ENCODE results near the gene GIGYF2. TPM values are rescaled to one million over a fixed set of nuclear protein-coding genes. Genes with fewer than 3 reads are reported as not detected.

GIGYF2 gene
- total and polyA plus RNA-seq, 3 experiments from 2014 or later, result 27.2 to 55.8 (median 54.7) TPM

DNA sequence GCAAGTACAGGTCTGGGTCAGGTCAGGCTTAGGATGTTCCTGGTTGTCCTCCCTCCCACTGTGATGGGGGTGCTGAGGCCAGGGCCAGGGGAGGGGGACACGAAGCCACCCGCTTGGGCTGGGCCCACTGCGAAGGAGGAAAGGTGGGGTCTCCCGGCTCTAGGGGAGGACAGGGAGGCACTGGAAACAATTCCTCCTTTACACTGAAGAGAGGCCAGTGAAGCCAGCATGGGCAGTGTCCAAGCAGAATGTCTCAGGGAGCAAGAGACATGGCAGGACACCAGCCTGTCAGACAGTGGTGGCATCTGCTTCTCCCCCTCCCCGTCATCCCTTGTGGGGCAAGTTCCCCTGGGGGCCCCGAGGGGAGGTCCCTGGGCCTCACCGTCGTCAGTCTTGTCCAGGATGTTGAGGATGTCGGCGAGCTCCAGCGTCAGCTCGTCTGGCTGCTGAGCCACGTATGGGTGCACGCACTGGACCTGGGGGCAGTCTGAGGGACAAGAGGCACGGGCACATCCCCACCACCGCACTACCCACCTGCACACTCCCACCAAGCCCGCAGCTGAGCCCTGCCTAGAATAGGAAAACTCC, 183.7 kb downstream of the GIGYF2 start:
- Histone ChIP-seq H3K4me1 (ENCODE audit: insufficient read depth, low read length) (no peaks in the 10 kb centered on the region), H3K9me3 (ENCODE audit: low read length) (no peaks in the 10 kb centered on the region), H3K27me3 (ENCODE audit: insufficient read depth, low read length, poor library complexity, severe bottlenecking) (no peaks in the 10 kb centered on the region), H3K36me3 (ENCODE audit: insufficient read depth, low read length) (no peaks in the 10 kb centered on the region), H3K27ac (ENCODE audit: low read depth, low read length) (no peak overlapping the region), H3K4me3 (ENCODE audit: low read length) (no peak overlapping the region)
- POLR2A ChIA-PET, result no interaction called here
- Mint-ChIP-seq H3K36me3 (no peaks in the 10 kb centered on the region), H3K9me3 (no peaks in the 10 kb centered on the region), H3K27me3 (peaks cover 5 to 7% of the 10 kb centered on the region in 2 donors), H3K4me3 (no peak overlapping the region), H3K4me1 (peaks cover 0 to 4% (median 0%) of the 10 kb centered on the region in 3 donors), H3K27ac (no peak overlapping the region)
- peak in 1 of 5 donors; percentile 30 for DNase-seq
- CTCF ChIA-PET, result no interaction called here

DNA sequence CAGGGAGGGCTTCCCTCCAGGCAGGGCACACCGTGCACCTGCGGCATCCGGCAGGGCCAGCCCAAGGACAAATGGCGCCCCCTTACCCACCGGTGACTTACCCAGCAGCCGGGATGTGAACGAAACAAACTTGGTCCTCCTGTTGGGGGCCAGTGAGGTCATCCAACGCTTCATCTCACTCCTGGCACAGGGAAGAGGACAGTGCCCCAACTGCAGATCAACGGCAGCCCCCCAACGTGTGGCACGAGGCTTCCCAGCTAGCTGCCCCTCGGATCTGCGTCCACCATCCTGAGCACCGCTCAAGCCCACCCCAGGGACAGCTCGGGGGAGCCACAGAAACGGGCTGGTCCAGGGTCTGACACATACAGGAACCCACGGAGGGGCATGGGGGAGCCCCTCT, 185.0 kb downstream of the GIGYF2 start:
- POLR2A ChIA-PET, result no interaction called here
- DNase-seq, result peak in 1 of 5 donors; percentile 40
- H3K4me1 Mint-ChIP-seq, result peaks cover 0 to 4% (median 0%) of the 10 kb centered on the region in 3 donors
- H3K4me3 Mint-ChIP-seq, result no peak overlapping the region
- no peaks in the 10 kb centered on the region for H3K9me3 Mint-ChIP-seq
- H3K36me3 Mint-ChIP-seq, result no peaks in the 10 kb centered on the region
- no peak overlapping the region for H3K27ac Mint-ChIP-seq
- peaks cover 5 to 7% of the 10 kb centered on the region in 2 donors for H3K27me3 Mint-ChIP-seq
- Histone ChIP-seq H3K36me3 (ENCODE audit: insufficient read depth, low read length) (no peaks in the 10 kb centered on the region), H3K9me3 (ENCODE audit: low read length) (no peaks in the 10 kb centered on the region), H3K4me3 (ENCODE audit: low read length) (no peak overlapping the region), H3K27me3 (ENCODE audit: insufficient read depth, low read length, poor library complexity, severe bottlenecking) (no peaks in the 10 kb centered on the region), H3K27ac (ENCODE audit: low read depth, low read length) (no peak overlapping the region), H3K4me1 (ENCODE audit: insufficient read depth, low read length) (no peaks in the 10 kb centered on the region)
- CTCF ChIA-PET, result interaction anchor here (0.8 kb wide), 1 partner anchor 11 kb away, joined by 3 read pairs; no protein-coding TSS in a partner anchor

DNA sequence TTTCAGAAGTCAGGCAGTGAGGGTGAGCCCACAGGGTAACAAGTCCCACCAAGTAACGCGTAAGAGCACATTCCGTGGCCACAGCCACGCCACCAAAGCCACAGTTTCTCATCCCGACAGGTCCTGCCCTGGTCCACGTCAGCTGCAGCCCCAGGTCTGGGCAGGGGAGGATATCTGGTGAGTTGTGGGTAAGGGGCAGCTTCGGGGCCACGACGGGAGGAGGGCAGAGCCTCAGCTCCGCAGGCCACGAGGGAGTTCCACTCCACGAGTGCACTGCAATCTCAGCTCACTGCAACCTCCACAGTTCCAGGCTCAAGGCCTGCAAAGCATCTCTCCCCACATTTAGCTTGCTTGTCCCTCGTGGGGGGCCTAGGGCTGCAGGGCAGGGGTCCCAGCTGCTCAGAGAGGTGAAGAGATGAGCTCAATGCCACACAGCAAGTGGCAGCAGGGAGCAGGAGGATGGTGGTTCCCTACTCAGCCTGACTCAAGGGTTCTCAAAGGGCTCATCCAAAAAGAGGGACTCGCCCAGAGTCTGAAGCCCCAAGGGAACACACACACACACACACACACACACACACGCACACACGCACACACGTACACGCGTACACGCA, 185.5 kb downstream of the GIGYF2 start:
- H3K27me3 ChIP-seq (ENCODE audit: insufficient read depth, low read length, poor library complexity, severe bottlenecking), result no peaks in the 10 kb centered on the region
- Mint-ChIP-seq H3K36me3 (no peaks in the 10 kb centered on the region), H3K4me3 (no peak overlapping the region), H3K4me1 (peaks cover 0 to 1% (median 0%) of the 10 kb centered on the region in 3 donors), H3K9me3 (no peaks in the 10 kb centered on the region), H3K27me3 (peaks cover 2 to 5% of the 10 kb centered on the region in 2 donors), H3K27ac (no peak overlapping the region)
- no peak overlapping the region for H3K4me3 ChIP-seq (ENCODE audit: low read length)
- no peaks in the 10 kb centered on the region for H3K36me3 ChIP-seq (ENCODE audit: insufficient read depth, low read length)
- H3K27ac ChIP-seq (ENCODE audit: low read depth, low read length), result no peak overlapping the region
- H3K9me3 ChIP-seq (ENCODE audit: low read length), result no peaks in the 10 kb centered on the region
- CTCF ChIA-PET, result no interaction called here
- no peaks in the 10 kb centered on the region for H3K4me1 ChIP-seq (ENCODE audit: insufficient read depth, low read length)
- no peak for DNase-seq
- POLR2A ChIA-PET, result no interaction called here

DNA sequence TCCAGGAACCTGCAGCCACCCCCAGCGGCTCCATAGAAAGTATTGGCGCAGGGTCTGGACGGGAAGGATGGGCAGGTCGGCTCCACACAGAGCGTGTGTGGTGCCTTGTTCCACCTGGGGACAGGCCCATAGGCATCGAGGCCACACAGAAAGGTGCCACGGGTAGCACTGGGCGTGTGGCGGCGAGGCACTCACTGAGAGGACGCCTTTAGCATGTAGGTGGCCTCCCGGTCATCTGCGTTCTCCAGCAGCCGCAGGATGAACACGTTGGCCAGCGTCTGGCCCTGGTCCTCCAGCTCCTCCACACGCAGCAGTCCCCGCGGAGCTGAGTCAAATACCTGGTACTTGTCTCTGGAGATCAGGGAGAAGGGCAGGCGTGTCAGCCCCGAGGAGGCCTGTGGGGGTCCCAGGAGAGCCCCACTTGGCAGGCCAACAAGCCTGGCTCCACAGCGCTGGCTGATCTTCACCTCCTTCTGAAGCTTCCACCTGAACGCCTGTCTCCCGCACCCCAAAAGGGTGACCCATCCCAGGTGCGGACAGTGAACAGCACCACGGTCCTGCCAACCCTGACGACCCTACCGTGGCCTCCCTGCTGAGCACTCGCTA, 186.1 kb downstream of the GIGYF2 start:
- ChIA-PET CTCF (no interaction called here), POLR2A (no interaction called here)
- H3K9me3 ChIP-seq (ENCODE audit: low read length), result no peaks in the 10 kb centered on the region
- DNase-seq, result peak in 1 of 5 donors; percentile 45
- Mint-ChIP-seq H3K27me3 (peaks cover 0 to 4% of the 10 kb centered on the region in 2 donors), H3K36me3 (no peaks in the 10 kb centered on the region), H3K4me1 (no peaks in the 10 kb centered on the region), H3K9me3 (no peaks in the 10 kb centered on the region), H3K27ac (no peak overlapping the region), H3K4me3 (peak overlapping the region in 1 of 7 donors; percentile 27)
- no peaks in the 10 kb centered on the region for H3K4me1 ChIP-seq (ENCODE audit: insufficient read depth, low read length)
- H3K27ac ChIP-seq (ENCODE audit: low read depth, low read length), result no peak overlapping the region
- no peaks in the 10 kb centered on the region for H3K36me3 ChIP-seq (ENCODE audit: insufficient read depth, low read length)
- no peak overlapping the region for H3K4me3 ChIP-seq (ENCODE audit: low read length)
- H3K27me3 ChIP-seq (ENCODE audit: insufficient read depth, low read length, poor library complexity, severe bottlenecking), result no peaks in the 10 kb centered on the region

DNA sequence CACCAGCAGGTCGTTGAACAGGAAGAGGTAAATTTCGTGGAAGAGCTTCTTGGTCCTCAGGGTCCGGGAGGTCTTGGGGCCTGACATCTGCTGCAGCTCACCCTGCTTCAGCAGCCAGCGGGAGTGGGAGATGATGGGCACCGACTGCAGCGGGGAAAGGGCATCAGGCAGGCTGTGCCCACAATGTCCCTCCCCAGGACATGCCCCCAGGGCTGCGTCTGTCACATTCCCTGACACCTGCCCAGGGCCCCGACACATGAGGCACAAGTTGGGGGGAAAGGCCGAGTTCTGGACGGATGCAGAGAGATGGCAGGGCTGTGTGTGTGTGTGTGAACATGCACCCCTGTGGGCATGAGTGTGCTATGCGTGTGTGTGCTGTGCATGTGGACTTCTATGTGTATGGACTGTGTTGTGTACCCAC, 186.9 kb downstream of the GIGYF2 start:
- Mint-ChIP-seq H3K36me3 (no peaks in the 10 kb centered on the region), H3K27ac (no peak overlapping the region), H3K4me3 (no peak overlapping the region), H3K9me3 (no peaks in the 10 kb centered on the region), H3K27me3 (peaks cover 0 to 3% of the 10 kb centered on the region in 2 donors), H3K4me1 (no peaks in the 10 kb centered on the region)
- Histone ChIP-seq H3K27ac (ENCODE audit: low read depth, low read length) (no peak overlapping the region), H3K4me3 (ENCODE audit: low read length) (no peak overlapping the region), H3K4me1 (ENCODE audit: insufficient read depth, low read length) (no peaks in the 10 kb centered on the region), H3K36me3 (ENCODE audit: insufficient read depth, low read length) (no peaks in the 10 kb centered on the region), H3K9me3 (ENCODE audit: low read length) (no peaks in the 10 kb centered on the region), H3K27me3 (ENCODE audit: insufficient read depth, low read length, poor library complexity, severe bottlenecking) (no peaks in the 10 kb centered on the region)
- ChIA-PET CTCF (no interaction called here), POLR2A (interaction anchor here (0.5 kb wide), 1 partner anchor 409 kb away, joined by 5 read pairs; no protein-coding TSS in a partner anchor)
- no peak for DNase-seq

DNA sequence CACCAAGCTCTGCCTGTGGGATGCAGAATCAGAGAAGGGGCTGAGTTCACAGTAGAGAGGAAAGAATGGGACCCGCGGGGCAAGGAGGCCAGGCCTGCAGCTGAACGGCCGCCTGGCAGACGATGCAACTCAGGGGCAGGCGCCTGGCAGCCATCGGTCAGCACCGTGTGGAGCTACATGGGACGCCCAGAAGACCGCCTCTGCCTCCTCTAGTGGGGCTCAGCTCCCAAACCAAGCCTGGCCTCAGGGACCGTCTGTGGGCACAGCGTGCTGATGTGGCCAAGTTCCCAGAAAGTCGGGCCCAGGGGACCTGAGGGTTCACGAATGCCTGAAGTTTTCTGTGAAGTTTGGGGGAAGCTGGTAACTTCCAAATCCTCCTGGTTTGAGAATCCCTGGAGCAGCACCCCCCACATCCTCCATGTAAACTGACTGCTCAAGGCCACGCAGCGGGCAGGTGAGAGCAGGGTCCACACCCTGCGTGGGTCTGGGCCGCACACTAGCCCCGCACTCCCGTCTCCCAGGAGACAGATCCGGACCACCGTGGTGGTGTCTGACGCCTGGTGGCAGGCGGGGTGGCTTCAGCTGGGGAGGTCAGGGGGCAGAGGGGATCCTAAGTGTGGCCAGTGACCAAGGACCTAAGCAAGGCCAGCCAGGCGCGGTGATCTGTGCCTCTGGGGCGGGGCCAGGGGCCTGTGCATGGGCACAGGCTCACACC, 187.6 kb downstream of the GIGYF2 start:
- ChIA-PET CTCF (no interaction called here), POLR2A (interaction anchor here (0.5 kb wide), 1 partner anchor 409 kb away, joined by 5 read pairs; no protein-coding TSS in a partner anchor)
- no peaks in the 10 kb centered on the region for H3K9me3 Mint-ChIP-seq
- Histone ChIP-seq H3K27me3 (ENCODE audit: insufficient read depth, low read length, poor library complexity, severe bottlenecking) (no peaks in the 10 kb centered on the region), H3K36me3 (ENCODE audit: insufficient read depth, low read length) (no peaks in the 10 kb centered on the region), H3K4me3 (ENCODE audit: low read length) (no peak overlapping the region), H3K27ac (ENCODE audit: low read depth, low read length) (no peak overlapping the region), H3K9me3 (ENCODE audit: low read length) (no peaks in the 10 kb centered on the region), H3K4me1 (ENCODE audit: insufficient read depth, low read length) (no peaks in the 10 kb centered on the region)
- no peak overlapping the region for H3K27ac Mint-ChIP-seq
- H3K4me1 Mint-ChIP-seq, result no peaks in the 10 kb centered on the region
- H3K4me3 Mint-ChIP-seq, result no peak overlapping the region
- H3K36me3 Mint-ChIP-seq, result no peaks in the 10 kb centered on the region
- H3K27me3 Mint-ChIP-seq, result peaks cover 0 to 4% of the 10 kb centered on the region in 2 donors
- peak in 1 of 5 donors; percentile 42 for DNase-seq

DNA sequence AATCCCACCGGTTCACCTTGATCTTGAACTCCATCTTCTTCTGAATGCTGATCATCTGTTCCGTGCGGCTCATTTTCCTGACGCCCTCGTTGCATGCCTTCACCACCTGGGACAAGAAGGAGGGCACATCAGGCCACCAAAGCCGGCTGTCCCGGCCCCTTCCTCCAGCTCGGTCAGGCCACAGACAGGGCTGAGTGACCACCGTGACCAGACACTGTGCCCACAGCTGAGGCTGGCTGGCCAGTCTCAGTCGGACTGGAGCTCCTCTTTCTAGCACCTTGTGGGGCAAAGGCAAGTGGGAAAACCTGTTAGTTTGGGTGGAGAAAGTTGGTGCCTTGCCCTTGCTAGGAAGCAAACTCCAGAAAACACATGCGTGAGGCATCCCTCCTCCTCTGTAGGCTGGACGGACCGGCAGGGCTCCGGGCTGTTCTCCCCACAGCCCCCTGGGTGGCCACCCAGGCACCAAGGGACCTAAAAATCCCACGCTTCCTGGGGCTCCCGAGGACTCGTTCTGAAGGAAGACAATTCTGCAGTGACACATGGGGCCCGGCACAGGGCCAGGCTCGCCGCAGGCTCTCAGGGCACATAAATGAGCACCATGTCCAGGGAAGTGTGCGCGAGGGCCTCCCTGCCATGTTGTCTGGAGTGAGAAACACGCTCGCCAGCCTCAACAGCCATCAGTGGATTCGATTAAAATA, 188.3 kb downstream of the GIGYF2 start:
- no peak overlapping the region for H3K27ac ChIP-seq (ENCODE audit: low read depth, low read length)
- Mint-ChIP-seq H3K4me1 (no peaks in the 10 kb centered on the region), H3K27me3 (peaks cover 3 to 4% of the 10 kb centered on the region in 2 donors), H3K27ac (no peak overlapping the region), H3K36me3 (no peaks in the 10 kb centered on the region), H3K9me3 (no peaks in the 10 kb centered on the region), H3K4me3 (no peak overlapping the region)
- DNase-seq, result no peak
- POLR2A ChIA-PET, result no interaction called here
- no peaks in the 10 kb centered on the region for H3K4me1 ChIP-seq (ENCODE audit: insufficient read depth, low read length)
- no peaks in the 10 kb centered on the region for H3K9me3 ChIP-seq (ENCODE audit: low read length)
- H3K27me3 ChIP-seq (ENCODE audit: insufficient read depth, low read length, poor library complexity, severe bottlenecking), result no peaks in the 10 kb centered on the region
- CTCF ChIA-PET, result no interaction called here
- no peak overlapping the region for H3K4me3 ChIP-seq (ENCODE audit: low read length)
- no peaks in the 10 kb centered on the region for H3K36me3 ChIP-seq (ENCODE audit: insufficient read depth, low read length)

All from CD8-positive, alpha-beta memory T cell (primary cell).